GM12873 (cell line): ENCODE results near the gene HPN.
A peak's percentile ranks its signal among the peaks of the same experiment; 100 is the strongest.

Source experiments
- CTCF ChIP-seq: IDR thresholded peaks from 2 replicates; pipeline ENCODE4 v1.5.1; 2012; ENCODE audit warnings: low read depth, mild to moderate bottlenecking, moderate library complexity, low read length, control low read depth; ENCODE audit not compliant: insufficient read depth; ENCODE audit errors: missing control alignments

The HPN gene

GRCh38 chr19:35055715-35056179 is 14.2 kb downstream of the HPN start:
- TF ChIP-seq CTCF = peak; percentile 51

DNA sequence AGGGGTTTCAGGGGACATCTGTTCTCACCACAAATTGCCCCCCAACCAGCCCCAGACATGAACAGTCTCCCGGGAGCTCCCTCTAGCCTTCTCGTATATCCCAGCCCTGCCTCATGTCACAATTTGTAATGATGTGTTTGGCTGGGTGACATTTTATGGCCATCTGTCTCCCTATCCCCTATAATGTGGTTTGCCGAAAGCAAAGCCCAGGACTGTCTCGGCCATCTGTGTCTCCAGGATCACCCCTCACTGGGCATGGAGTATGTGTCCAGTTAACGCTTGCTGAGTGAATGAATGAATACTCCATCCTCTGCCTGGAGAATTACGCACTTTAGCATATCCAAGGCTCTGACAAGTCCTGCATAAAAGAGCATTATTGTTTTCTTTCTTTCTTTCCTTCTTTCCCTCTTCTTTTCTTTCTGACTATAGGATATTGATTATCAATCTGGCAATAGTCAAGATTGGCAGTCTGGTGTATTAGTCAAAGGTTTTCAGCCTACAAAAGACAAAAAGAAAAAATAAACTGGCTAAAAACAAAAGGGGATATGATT is 15.1 kb downstream of the HPN start:
- TF ChIP-seq CTCF = no peak

GRCh38 chr19:35058370-35058769 is 16.8 kb downstream of the HPN start:
- TF ChIP-seq CTCF = no peak

DNA sequence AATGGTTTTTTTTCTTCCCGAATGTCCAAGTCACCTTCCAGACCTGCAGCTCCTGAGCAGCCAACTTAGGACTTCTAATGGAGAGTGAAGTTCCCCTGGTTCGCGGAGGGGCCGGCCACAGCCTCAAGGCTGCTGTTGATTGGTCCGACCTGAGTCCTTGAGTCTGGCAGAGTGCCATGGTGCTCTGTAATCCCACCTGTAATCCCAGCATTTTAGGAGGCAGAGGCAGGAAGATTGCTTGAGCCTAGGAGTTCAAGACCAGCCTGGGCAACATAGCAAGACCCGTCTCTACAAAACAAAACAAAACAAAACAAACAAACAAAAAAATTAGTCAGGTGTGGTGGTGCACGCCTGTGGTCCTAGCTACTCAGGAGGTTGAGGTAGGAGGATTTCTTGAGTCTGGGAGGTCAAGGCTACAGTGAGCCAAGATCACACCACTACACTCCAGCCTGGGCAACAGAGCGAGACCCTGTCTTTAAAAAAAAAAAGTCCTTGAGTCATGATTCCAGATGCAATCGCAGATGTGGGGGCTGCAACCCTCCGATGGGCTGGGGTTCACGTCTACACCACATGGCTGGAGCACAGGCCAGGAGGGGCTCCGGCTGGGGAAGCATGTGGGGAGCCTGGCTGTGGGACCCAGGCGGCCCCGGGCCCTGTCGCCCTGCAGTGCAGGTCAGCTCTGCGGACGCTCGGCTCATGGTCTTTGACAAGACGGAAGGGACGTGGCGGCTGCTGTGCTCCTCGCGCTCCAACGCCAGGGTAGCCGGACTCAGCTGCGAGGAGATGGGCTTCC is 17.7 kb downstream of the HPN start:
- no peak for TF ChIP-seq CTCF

- TF ChIP-seq CTCF = no peak
Measured at GRCh38 chr19:35059799-35060091, 18.2 kb downstream of the HPN start.

DNA sequence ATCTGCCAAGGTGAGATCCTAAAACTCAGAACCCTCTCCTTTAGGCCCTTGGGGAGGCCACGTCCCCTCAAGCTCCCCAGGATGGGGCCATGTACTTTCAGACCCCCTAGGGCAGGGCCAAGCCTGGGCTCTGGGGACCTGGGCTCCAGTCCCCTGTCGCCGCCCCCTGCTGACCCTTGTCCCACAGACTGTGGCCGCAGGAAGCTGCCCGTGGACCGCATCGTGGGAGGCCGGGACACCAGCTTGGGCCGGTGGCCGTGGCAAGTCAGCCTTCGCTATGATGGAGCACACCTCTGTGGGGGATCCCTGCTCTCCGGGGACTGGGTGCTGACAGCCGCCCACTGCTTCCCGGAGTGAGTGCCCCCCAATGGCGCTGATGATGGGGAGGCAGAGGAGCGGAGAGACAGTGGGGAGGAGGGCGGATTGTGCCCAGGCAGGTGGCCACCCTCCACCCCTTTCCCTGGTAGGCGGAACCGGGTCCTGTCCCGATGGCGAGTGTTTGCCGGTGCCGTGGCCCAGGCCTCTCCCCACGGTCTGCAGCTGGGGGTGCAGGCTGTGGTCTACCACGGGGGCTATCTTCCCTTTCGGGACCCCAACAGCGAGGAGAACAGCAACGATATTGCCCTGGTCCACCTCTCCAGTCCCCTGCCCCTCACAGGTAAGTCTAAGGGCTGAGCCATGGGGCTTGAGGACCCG is 18.8 kb downstream of the HPN start:
- no peak for TF ChIP-seq CTCF

GRCh38 chr19:35061583-35062373 is 20.3 kb downstream of the HPN start:
- TF ChIP-seq CTCF = no peak
